Left hindlimb (tissue), 1 donor: ENCODE results near the gene CTSV.
A peak's percentile ranks its signal among the peaks of the same experiment; 100 is the strongest.
"Not testable (repeated sequence)": the region's sequence is repeated elsewhere in the genome, so short reads cannot be mapped to it uniquely, and the experiment has no call there.

Experiments used
- DNase-seq: peaks from one replicate; pipeline ENCODE4 v3.0.0-alpha.2; 2018

The CTSV gene

GRCh38 chr9:97038611-97039513 is at the start of gene CTSV:
Gene CTSV, minus strand, starts transcription at chr9:97039142. Its CDS starts 1,099 bp downstream, at chr9:97038043.
- DNase-seq: peak; percentile 87

GRCh38 chr9:97087668-97088215 is 48.8 kb upstream of the CTSV start:
- DNase-seq: not testable (repeated sequence)

GRCh38 chr9:97084562-97084991 is 45.6 kb upstream of the CTSV start:
- not testable (repeated sequence) for DNase-seq

GRCh38 chr9:97078362-97078761 is 39.4 kb upstream of the CTSV start:
- DNase-seq: no peak

- DNase-seq: no peak
Measured at GRCh38 chr9:97077452-97078295, 38.7 kb upstream of the CTSV start.

GRCh38 chr9:97076731-97077451 is 37.9 kb upstream of the CTSV start:
- not testable (repeated sequence) for DNase-seq

GRCh38 chr9:97076238-97076637 is 37.3 kb upstream of the CTSV start:
- DNase-seq: no peak

GRCh38 chr9:97075289-97075985 is 36.5 kb upstream of the CTSV start:
- no peak for DNase-seq

- DNase-seq: no peak
Measured at GRCh38 chr9:97073506-97073905, 34.6 kb upstream of the CTSV start.

- DNase-seq: no peak
Measured at GRCh38 chr9:97072285-97072776, 33.4 kb upstream of the CTSV start.

GRCh38 chr9:97070325-97070724 is 31.4 kb upstream of the CTSV start:
- not testable (repeated sequence) for DNase-seq

GRCh38 chr9:97067490-97067889 is 28.5 kb upstream of the CTSV start:
- no peak for DNase-seq

GRCh38 chr9:97064176-97064575 is 25.2 kb upstream of the CTSV start:
- no peak for DNase-seq

- DNase-seq: no peak
Measured at GRCh38 chr9:97060796-97061195, 21.9 kb upstream of the CTSV start.

GRCh38 chr9:97059626-97060025 is 20.7 kb upstream of the CTSV start:
- no peak for DNase-seq

- DNase-seq: no peak
Measured at GRCh38 chr9:97057651-97058050, 18.7 kb upstream of the CTSV start.

- DNase-seq: not testable (repeated sequence)
Measured at GRCh38 chr9:97055891-97056290, 16.9 kb upstream of the CTSV start.

GRCh38 chr9:97053717-97054116 is 14.8 kb upstream of the CTSV start:
- DNase-seq: no peak

- DNase-seq: no peak
Measured at GRCh38 chr9:97052735-97053134, 13.8 kb upstream of the CTSV start.

GRCh38 chr9:97046228-97046627 is 7.3 kb upstream of the CTSV start:
- DNase-seq: no peak

GRCh38 chr9:97045300-97045699 is 6.4 kb upstream of the CTSV start:
- no peak for DNase-seq

- no peak for DNase-seq
Measured at GRCh38 chr9:97041898-97042297, 3.0 kb upstream of the CTSV start.
